Prostate gland (tissue), 2 donors: Measurements from ENCODE around the gene FANCI.

Source experiments
- CTCF ChIP-seq, 4 experiments: fragments of 200-600 bp in 2 of 4; fragments of 450-650 bp in 2 of 4; sonication (generic) in 2 of 4; IDR thresholded peaks; 1 replicate in 3 of 4; 2 replicates in 1 of 4; pipeline ENCODE4 v1.5.1; 2016 to 2019; ENCODE audit warnings: antibody characterized with exemption in 4 of 4, mild to moderate bottlenecking in 2 of 4, moderate library complexity in 2 of 4
- POLR2A ChIP-seq: fragments of 450-650 bp; IDR thresholded peaks from one replicate; pipeline ENCODE4 v1.6.1; 2016; ENCODE audit warnings: antibody characterized with exemption, mild to moderate bottlenecking

- TF ChIP-seq CTCF (IDR thresholded peaks at IDR 0.05) = no peak
- TF ChIP-seq POLR2A = no peak
Observed at GRCh38 chr15:89362203-89363101, 118.7 kb downstream of the FANCI start.
